ENCODE data around the gene GRK5. TPM values are rescaled to one million over a fixed set of nuclear protein-coding genes. Genes with fewer than 3 reads are reported as not detected.

The GRK5 gene
- total RNA-seq = 10 to 100 TPM; 42.7 to 43.1 TPM
- 10 to 100 TPM; 18.5 to 37.9 TPM for polyA plus RNA-seq
- long read RNA-seq, donor 1, full-length matches to known transcripts = 11 of 22 reads
- long read RNA-seq, donor 1, partial matches to known transcripts = 11 of 22 reads
- long read RNA-seq, donor 1, other reads (novel, unspliced or antisense) = 0 of 22 reads
- long read RNA-seq, donor 2, full-length matches to known transcripts = 2 of 2 reads
- long read RNA-seq, donor 2, partial matches to known transcripts = 0 of 2 reads
- long read RNA-seq, donor 2, other reads (novel, unspliced or antisense) = 0 of 2 reads
- long read RNA-seq, donor 3, partial matches to known transcripts = 5 of 7 reads
- long read RNA-seq, donor 3, other reads (novel, unspliced or antisense) = 0 of 7 reads
- long read RNA-seq, donor 4, full-length matches to known transcripts = 4 of 4 reads
- long read RNA-seq, donor 4, partial matches to known transcripts = 0 of 4 reads
- long read RNA-seq, donor 4, other reads (novel, unspliced or antisense) = 0 of 4 reads
- long read RNA-seq, donor 5, full-length matches to known transcripts = 6 of 16 reads
- long read RNA-seq, donor 5, partial matches to known transcripts = 10 of 16 reads
- long read RNA-seq, donor 5, other reads (novel, unspliced or antisense) = 0 of 16 reads

DNA sequence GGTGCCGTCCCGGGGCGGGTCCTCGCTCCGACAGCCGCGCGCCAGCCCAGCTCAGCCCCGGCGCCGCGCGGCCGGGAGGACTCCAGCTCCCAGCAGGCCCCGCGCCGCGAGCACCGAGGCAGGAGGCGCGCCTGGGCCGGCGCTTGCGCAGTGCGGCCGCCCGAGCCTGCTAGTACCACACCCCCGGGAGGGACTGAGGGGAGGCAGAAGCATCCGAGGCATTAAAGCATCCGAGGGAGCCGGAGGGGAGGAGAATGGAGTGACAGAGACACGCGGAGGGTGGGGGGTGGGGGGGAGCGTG is at the start of gene GRK5:
GRK5 (plus strand) TSS at position 206 of the 301 bp plus-strand sequence. CDS start 347 bp downstream, outside the sequence.
- H3K4me3 ChIP-seq = peak within 1 kb of the TSS; percentile 95
- DNase-seq = peak; percentile 98 to 100 (median 98)
- peak within 1 kb of the TSS; percentile 95 to 97 for H3K27ac ChIP-seq (ENCODE audit: low read depth in 1 of 2, low read length in 1 of 2)
- no peaks in the 10 kb centered on the region for H3K27me3 ChIP-seq (ENCODE audit: control insufficient read depth in 3 of 3, insufficient read depth in 3 of 3, low read length in 2 of 3)
- H3K36me3 ChIP-seq (ENCODE audit: control insufficient read depth in 4 of 4, insufficient read depth in 4 of 4, low read length in 4 of 4) = peaks cover 0 to 4% (median under 1%) of the 10 kb centered on the region in 4 donors
- WGBS, 2 donors = 1% methylated on average over 21 to 34 of the region's 34 CpGs
- TF ChIP-seq, protein P1, sequence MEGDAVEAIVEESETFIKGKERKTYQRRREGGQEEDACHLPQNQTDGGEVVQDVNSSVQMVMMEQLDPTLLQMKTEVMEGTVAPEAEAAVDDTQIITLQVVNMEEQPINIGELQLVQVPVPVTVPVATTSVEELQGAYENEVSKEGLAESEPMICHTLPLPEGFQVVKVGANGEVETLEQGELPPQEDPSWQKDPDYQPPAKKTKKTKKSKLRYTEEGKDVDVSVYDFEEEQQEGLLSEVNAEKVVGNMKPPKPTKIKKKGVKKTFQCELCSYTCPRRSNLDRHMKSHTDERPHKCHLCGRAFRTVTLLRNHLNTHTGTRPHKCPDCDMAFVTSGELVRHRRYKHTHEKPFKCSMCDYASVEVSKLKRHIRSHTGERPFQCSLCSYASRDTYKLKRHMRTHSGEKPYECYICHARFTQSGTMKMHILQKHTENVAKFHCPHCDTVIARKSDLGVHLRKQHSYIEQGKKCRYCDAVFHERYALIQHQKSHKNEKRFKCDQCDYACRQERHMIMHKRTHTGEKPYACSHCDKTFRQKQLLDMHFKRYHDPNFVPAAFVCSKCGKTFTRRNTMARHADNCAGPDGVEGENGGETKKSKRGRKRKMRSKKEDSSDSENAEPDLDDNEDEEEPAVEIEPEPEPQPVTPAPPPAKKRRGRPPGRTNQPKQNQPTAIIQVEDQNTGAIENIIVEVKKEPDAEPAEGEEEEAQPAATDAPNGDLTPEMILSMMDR (IDR thresholded peaks at IDR 0.05; ENCODE audit: control extremely low read depth, extremely low read depth) = no peak
- H3K9me3 ChIP-seq (ENCODE audit: control insufficient read depth in 4 of 4, insufficient read depth in 3 of 4, low read length in 3 of 4) = no peaks in the 10 kb centered on the region
- H3K9ac ChIP-seq (ENCODE audit: insufficient read depth in 1 of 2, low read length in 2 of 2) = peak within 1 kb of the TSS in 1 of 2 donors; percentile 88
- peak; percentile 91 for ATAC-seq (ENCODE audit: insufficient read depth, low FRiP score)
- peaks cover 0 to 44% (median 26%) of the 10 kb centered on the region in 5 donors for H3K4me1 ChIP-seq (ENCODE audit: control insufficient read depth in 5 of 5, insufficient read depth in 5 of 5, low read length in 5 of 5)

DNA sequence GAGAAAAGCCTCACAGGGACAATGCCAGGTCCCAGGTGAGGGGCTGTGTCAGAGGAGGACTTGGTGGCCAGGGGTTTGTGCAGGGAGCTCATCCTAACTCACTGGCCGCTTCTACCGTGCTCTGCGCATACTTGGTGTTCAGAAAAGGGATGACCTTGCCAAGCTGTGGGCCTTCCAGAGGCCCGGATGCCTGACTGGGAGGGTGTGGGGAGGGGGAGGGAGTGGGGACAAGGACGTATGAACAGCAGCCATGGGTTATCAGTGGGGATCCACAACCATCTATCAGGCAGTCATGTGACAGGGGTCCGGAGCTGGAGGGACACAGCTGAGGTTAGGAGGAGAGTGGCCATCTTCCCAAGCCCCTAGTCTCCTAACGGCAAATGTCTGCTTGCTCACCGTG is 48.0 kb upstream of the GRK5 start:
- Histone ChIP-seq H3K4me3 (no peak overlapping the region), H3K9me3 (ENCODE audit: control insufficient read depth in 4 of 4, insufficient read depth in 3 of 4, low read length in 3 of 4) (no peaks in the 10 kb centered on the region), H3K36me3 (ENCODE audit: control insufficient read depth in 4 of 4, insufficient read depth in 4 of 4, low read length in 4 of 4) (peaks cover 11 to 27% (median 14%) of the 10 kb centered on the region in 4 donors), H3K27ac (ENCODE audit: low read depth in 1 of 2, low read length in 1 of 2) (no peak overlapping the region), H3K9ac (ENCODE audit: insufficient read depth in 1 of 2, low read length in 2 of 2) (no peak overlapping the region), H3K4me1 (ENCODE audit: control insufficient read depth in 5 of 5, insufficient read depth in 5 of 5, low read length in 5 of 5) (peaks cover 0 to 1% (median 0%) of the 10 kb centered on the region in 5 donors), H3K27me3 (ENCODE audit: control insufficient read depth in 3 of 3, insufficient read depth in 3 of 3, low read length in 2 of 3) (no peaks in the 10 kb centered on the region)
- TF ChIP-seq, protein P1 (IDR thresholded peaks at IDR 0.05; ENCODE audit: control extremely low read depth, extremely low read depth) = no peak
- WGBS, 2 donors = 78 to 86% methylated on average over 8 of the region's 8 CpGs
- no peak for ATAC-seq (ENCODE audit: insufficient read depth, low FRiP score)
- DNase-seq = no peak

DNA sequence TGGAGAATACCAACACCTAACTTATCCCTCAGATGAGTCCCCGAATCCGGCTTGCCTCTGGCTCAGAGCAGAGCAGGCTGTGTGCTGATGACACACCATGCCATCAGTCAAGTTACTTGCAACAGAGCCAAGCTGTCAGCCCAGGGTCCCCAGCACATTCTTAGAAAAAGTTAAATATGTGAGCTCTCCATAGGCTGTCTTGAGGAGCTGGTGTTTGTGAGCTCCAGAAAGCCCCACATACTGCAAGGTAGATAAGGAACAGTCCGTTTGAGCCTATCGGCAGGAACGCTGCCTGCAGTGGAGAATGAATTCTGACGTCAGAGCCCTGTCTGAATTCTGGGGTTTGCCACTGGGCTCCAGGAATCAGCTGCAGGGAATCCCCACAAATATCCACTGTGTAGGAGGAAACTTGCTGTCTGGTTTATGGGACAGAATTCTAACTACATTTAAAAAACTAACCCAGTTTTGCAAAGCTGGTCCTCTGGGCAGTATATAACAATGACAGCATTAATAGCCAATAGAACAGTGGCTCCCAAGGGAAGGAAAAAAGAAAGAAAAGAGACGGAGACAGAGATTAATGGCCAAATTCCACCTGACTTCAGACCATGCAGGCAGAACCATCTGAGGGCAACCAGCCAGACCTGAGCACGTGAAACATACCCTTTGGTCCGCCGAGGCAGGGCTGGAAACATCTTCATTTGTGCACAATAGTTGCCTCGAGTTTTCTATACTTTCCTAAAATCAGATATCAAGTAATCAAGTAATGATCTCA is 45.5 kb upstream of the GRK5 start:
- ATAC-seq (ENCODE audit: insufficient read depth, low FRiP score) (no peak), DNase-seq (no peak)
- 76 to 88% methylated on average over 11 of the region's 11 CpGs for WGBS, 2 donors
- peaks cover 1 to 15% (median 4%) of the 10 kb centered on the region in 4 donors for H3K36me3 ChIP-seq (ENCODE audit: control insufficient read depth in 4 of 4, insufficient read depth in 4 of 4, low read length in 4 of 4)
- no peaks in the 10 kb centered on the region for H3K27me3 ChIP-seq (ENCODE audit: control insufficient read depth in 3 of 3, insufficient read depth in 3 of 3, low read length in 2 of 3)
- H3K9me3 ChIP-seq (ENCODE audit: control insufficient read depth in 4 of 4, insufficient read depth in 3 of 4, low read length in 3 of 4) = no peaks in the 10 kb centered on the region
- TF ChIP-seq, protein P1 (IDR thresholded peaks at IDR 0.05; ENCODE audit: control extremely low read depth, extremely low read depth) = no peak
- H3K4me3 ChIP-seq = no peak overlapping the region
- peaks cover 0 to 9% (median 2%) of the 10 kb centered on the region in 5 donors for H3K4me1 ChIP-seq (ENCODE audit: control insufficient read depth in 5 of 5, insufficient read depth in 5 of 5, low read length in 5 of 5)
- H3K9ac ChIP-seq (ENCODE audit: insufficient read depth in 1 of 2, low read length in 2 of 2) = no peak overlapping the region
- no peak overlapping the region for H3K27ac ChIP-seq (ENCODE audit: low read depth in 1 of 2, low read length in 1 of 2)

Data from lung (tissue), 16 donors.